ENCODE measurements around the gene ATG16L2. TPM values are rescaled to one million over a fixed set of nuclear protein-coding genes. Genes with fewer than 3 reads are reported as not detected.
"Not testable (repeated sequence)": the region's sequence is repeated elsewhere in the genome, so short reads cannot be mapped to it uniquely, and the experiment has no call there.

Gene ATG16L2
- total RNA-seq, 1 donor from 2014 or later: 110 TPM

DNA sequence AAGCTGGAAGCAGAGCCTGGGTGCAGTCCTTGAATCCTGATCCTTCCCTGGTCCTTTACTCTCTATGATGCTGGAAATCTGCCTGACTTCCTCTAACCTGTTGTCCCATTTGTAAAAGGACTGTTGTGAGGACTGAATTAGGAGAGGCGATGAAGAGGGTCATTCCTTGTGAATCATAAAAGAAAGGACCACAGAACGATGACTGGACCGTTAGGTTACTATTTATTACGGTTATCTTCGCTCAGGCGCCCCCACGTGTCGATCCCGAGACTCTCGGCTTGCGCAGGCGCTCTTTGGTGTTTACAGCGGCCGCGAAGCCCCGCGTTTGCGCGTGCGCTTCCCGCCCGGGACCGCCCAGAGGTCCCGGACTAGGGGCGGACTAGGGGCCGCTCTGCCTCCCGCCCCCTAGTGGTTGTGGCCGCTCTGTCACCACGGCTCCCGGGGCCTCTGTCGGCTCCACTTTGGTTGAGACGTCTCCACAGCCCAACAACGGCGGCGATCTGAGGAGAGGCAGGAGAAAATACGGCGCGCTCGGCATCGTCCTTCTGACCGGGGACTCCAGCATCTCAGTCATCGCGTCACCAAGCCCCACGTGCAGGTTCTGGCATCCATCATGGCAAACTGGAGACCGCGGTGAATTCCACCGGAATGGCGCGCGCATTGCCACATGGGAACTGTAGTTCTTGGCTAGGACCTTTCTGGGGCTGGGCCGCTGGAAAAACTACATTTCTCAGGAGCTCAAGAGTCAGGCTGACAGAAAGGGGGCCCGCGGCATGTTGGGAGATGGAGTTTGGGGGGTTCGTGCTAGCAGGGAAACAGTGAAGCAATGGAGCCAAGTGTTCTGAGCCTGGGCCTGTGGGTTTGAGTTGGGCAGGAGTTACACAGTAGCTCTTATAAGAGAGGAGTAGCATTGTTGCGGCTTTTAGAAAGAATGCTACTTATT is 20.5 kb upstream of the ATG16L2 start, which contains the start of gene STARD10:
Gene STARD10 (minus strand): TSS at position 623 of the 943 bp plus-strand sequence. CDS start 12,866 bp downstream, outside the sequence.
- intact Hi-C loops (cut with micrococcal nuclease): loop anchor here (1.0 to 5.0 kb wide), 4 partner anchors 21 to 804 kb away; partner anchors contain the start of genes ATG16L2, FAM168A and INPPL1

DNA sequence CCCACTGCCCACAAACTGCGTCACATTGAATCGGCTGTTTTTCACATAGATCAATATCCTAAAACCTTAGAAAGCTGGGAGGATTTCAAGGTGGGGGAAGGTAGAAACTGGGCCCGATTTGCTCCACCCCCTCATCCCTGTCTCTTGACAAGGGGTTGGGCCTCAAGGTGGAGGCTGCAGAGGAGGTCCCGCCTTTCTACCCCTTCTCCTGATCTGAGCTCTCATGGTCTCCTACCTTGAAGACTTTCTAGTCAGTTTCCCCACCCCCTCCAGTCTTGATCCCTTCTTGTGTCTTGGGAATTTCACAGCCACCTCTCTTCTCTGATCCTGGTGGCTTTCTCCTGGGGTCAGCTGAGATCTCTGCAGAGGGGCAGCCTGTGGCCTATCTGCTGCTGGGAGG is 15.8 kb upstream of the ATG16L2 start:
- intact Hi-C loops (cut with micrococcal nuclease): no loop called here

DNA sequence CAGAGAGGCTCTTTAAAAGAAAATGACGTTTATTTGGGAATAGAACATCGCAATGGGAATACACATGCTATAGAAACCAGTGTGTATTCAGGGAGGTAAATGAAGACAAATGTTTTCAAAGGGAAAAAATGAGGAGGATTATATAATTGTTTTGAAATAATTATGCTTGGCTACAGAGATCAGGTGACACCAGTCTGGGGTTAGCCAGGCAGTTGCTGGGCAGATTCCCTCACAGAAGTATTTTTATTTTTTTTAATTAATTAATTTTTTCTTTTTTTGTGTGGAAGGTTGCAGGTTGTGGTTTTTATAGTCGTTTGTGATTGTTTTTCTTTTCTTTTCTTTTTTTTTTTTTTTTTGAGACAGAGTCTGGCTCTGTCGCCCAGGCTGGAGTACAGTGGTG is 14.8 kb upstream of the ATG16L2 start:
- intact Hi-C loops (cut with micrococcal nuclease): no loop called here

DNA sequence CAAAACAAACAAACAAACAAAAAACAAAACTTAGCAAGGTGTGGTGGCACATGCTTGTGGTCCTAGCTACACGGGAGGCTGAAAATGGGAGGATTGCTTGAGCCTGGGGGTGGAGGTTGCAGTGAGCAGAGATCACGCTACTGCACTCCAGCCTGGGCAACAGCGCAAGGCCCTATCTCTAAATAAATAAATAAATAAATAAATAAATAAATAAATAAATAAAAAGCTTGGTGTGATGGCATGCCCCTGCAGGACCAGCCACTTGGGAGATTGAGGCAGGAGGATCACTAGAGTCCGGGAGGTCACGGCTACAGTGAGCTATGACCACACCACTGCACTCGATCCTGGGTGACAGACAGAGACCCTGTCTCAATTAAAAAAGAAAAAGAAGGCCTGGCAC is 11.4 kb upstream of the ATG16L2 start:
- intact Hi-C loops (cut with micrococcal nuclease): no loop called here

DNA sequence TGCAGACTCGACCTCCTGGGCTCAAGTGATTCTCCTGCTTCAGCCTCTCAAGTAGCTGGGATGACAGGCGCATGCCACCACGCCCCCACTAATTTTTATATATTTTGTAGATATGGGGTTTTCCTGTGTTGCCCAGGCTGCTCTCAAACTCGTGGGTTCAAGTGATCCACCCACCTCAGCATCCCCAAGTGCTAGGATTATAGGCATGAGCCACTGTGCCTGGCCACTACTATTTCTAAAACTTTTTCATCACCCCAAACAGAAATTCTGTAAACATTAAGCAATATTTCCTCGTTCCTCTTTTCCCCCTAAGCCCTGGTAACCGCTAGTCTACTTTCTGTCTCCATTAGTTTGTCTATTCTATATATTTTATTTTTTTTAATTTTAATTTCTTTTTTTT is 9.0 kb upstream of the ATG16L2 start:
- intact Hi-C loops (cut with micrococcal nuclease): no loop called here

DNA sequence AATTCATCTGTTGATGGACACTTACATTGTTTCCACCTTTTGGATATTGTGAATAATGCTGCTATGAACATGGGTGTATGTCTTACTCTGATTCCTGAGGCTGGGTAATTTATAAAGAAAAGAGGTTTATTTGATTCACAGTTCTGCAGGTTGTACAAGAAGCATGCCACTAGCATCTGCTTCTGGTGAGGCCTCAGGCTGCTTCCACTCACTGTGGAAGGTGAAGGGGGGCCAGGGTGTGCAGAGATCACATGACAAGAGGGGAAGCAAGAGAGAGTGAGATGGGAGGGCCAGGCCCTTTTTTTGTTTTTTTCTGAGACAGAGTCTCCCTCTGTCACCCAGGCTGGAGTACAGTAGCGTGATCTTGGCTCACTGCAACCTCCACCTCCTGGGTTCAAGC is 7.8 kb upstream of the ATG16L2 start:
- intact Hi-C loops (cut with micrococcal nuclease): not testable (repeated sequence)

DNA sequence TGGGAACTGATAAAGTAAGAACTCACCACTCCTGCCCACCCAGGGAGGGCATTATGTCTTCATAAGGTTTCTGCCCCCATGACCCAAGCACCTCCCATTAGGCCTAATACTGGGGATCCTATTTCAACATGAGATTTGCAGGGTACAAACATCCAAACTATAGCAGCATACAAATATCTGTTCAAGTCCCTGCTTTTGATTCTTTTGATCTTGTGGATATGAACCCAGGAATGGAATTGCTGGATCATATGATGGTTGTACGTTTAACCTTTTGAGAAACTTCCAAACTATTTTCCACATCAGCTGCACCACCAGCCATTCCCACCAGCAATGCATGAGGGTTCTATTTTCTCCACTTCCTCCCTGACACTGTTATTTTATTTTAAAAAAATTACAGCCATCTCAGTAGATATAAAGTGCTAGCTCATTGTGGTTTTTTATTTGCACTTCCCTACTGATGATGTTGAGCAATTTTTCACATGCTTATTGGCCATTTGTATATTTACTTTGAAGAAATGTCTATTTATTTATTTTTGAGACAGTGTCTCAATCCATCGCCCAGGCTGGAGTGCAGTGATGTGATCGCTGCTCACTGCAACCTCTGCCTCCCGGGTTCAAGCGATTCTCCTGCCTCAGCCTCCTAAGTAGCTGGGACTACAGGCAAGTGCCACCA is 7.1 kb upstream of the ATG16L2 start:
- intact Hi-C loops (cut with micrococcal nuclease): no loop called here

DNA sequence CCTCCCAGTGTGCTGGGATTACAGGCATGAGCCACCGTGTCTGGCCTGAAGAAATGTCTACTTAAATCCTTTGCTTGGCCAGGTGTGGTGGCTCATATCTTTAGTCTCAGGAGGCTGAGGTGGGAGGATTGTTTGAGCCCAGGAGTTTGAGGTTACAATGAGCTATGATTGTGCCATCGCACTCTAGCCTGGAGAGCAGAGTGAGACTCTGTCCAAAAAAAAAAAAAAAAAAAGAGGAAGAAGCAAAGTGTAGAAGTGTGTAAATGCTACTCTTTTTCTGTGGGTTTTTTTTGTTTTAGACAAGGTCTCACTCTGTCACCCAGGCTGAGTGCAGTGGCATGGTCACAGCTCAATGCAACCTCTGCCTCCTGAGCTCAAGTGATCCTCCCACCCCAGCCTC is 6.4 kb upstream of the ATG16L2 start:
- intact Hi-C loops (cut with micrococcal nuclease): no loop called here

DNA sequence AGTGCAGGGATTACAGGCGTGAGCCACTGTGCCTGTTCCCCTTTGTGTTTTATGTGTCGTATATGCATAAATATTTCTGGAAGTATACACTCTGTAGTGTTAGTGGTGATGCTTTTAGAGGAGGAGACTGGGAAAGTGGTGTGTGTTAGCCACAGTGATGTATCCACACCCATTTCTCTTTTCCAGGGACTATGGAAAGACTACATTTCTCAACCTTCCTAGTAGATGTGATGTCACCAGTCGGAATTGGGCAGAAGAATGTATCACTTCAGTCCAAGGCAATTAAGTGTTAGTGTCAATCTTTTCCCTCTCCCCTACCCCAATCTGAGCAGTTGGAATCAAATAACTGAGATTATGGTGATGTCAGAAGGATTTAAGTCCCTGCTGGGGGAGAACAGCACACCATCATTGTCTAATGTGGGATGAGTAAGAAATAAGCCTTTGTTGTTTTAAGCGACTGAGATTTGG is 5.8 kb upstream of the ATG16L2 start:
- intact Hi-C loops (cut with micrococcal nuclease): no loop called here

DNA sequence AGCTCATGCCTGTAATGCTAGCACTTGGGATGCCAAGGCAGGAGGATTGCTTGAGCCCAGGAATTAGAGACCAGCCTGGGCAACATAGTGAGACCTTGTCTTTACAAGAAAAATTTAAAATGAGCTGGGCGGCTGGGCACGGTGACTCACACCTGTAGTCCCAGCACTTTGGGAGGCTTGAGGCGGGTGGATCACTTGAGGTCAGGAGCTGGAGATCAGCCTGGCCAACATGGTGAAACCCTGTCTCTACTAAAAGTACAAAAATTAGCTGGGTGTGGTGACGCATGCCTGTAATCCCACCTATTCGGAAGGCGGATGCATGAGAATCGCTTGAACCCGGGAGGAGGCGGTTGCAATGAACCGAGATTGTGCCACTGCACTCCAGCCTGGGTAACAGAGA is 2.5 kb upstream of the ATG16L2 start:
- intact Hi-C loops (cut with micrococcal nuclease): not testable (repeated sequence)

DNA sequence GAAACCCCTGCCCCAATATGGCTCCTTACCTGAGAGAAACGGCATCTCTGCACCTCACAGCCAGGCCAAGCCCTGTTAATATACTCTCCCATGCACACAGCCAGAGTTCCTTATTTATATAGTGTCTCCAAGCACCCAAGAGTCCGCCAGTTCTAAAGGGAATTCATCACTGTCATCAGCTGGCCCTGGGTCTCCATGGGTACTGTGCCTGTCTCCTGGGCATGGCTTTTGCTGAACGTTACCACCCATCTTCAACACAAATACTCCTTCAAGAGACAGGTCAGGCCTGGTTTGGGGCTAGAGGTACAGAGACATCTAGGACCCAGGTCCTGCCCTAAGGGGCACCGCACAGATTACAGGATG is 1.6 kb upstream of the ATG16L2 start:
- intact Hi-C loops (cut with micrococcal nuclease): no loop called here

DNA sequence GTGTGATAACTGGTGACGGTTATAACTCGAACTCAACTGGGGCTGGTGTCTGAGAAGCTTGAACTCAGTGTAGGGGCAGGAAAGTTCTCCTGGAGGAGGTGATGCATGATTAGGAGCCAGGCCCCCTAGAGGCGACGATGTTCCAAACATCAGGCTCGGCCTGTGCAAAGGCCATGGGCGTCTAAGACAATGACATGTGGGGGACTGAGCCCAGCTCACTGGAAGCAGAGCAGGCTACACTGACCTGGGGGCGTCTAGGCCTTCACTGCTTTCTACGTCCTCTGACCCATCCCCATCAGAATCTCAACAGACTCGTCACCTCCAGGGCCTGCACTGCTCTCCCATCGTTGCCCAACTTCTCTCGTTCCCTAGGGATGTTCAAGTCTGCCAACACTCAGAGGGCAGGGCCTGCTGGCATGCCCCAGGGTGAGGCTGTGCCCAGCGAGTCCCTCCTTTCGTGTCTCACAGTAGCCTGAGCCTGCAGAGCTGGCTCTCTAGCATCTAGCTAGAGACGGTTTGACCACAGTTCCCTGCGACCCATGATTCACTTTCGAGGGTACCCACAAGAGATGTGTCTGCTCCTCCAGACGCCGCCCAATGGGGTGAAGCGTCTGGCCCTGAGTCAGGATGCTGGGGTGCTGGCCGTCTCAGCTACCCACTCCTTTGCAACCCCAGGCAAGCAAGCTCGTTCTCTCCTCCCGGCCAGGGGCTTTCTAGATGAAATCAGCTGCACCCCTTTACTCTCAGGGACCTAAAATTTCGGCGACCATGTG is 1.1 kb upstream of the ATG16L2 start:
- intact Hi-C loops (cut with micrococcal nuclease): no loop called here

DNA sequence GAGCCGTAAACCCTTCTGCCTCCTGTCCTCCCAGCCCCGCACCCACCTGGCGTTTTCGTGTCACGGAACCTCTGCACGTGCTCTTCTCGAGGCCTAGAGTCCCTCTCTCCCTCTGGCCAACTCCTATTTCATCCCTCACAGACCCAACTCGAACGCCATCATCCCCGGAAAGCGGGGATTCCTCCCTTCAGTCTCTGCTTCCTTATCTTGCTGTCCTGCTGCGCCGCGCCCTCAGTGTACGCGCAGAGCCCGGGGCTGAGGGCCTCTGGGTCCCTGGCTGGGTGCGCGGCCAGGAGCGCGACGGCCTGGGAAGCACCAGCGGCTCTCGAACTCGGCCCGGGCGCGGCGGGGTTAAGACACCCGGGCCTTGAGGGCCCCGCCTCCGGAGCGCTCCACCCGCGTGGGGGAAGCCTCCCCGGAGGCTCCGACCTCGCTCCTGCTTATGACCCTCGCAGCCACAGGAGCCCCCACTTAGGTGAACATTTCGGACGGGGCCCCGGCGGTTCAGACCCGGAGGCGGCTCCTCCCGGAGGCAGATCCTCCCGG is 398 bp upstream of the ATG16L2 start:
- intact Hi-C loops (cut with micrococcal nuclease): loop anchor here (1.0 to 2.0 kb wide), 3 partner anchors 21 to 329 kb away; partner anchors contain the start of gene FCHSD2

DNA sequence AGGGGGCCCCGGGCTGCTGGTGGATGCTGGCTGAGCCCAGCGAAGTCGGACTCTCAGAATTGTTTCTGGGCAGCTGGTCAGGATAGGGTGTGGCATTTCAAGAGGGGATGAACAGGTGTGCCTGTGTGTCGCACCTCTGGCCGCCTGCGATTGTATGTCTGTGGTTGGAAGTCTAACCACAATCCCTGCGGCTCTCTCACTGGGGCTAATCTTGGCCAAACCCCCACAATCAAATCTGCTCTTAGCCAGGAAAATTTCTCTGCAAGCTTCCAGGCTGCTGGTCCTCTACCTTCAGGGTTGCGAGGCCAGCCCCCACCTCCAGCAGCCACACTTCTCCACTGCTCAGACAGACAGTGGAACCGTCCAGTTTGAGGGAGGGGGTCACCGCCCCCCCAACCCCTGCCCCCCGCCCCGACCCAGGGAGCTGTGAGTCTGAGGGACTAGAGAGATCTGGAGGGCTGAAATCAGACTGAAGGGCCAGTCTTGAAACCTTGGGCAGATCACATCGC is 953 bp downstream of the ATG16L2 start:
- intact Hi-C loops (cut with micrococcal nuclease): loop anchor here (1.0 to 5.0 kb wide), 3 partner anchors 63 to 562 kb away; partner anchors contain the start of genes ARAP1, FCHSD2 and RELT

DNA sequence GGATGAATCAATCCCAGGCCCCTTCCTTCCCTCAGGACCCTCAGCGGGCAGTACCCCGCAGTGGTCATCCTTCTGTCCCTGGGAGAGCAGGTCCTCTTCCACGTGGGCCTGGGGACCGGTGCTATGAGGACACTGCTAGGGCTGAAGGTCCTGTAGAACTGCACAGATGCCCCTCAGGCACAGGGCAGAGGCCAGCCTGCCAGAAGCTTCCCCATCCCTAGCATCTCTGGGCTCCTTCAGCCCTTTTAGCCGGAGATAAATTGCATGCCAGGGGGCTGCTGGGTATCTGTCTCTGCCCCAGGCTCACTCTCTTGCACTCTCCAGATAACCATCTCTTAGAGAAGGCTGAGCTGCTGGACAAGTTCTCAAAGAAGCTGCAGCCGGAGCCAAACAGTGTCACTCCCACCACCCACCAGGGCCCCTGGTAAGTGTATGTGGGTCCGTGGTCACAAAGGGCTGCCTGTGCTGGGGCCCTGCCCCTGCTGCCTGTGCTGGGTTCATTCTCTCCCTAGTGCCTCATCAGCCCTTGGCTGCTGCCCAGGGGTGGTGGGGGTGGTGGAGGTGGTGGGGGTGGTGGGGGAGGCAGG is 2.3 kb downstream of the ATG16L2 start:
- intact Hi-C loops (cut with micrococcal nuclease): loop anchor here (5.0 kb wide), 1 partner anchor 561 kb away; the partner anchor contains the start of gene RELT

DNA sequence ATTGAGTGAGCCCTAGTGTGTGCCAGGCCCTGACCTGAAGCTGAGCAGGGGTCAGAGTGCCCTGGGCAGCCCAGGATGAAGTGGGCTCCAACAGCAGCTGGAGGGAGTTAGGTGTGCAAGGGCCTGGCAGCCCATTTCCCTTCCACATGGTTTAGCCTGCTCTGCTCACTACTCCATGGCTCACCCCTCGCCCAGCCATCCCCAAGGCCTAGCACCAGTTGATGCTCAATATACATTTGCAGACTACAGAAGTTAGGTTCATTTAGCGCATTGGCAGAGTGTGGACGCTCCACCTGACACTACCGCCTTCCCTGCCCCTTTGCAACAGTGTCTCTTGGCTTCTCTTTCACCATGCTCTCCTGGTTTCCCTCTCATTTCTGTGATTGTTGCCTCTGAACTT is 3.8 kb downstream of the ATG16L2 start:
- intact Hi-C loops (cut with micrococcal nuclease): loop anchor here (5.0 kb wide), 1 partner anchor 559 kb away; the partner anchor contains the start of gene RELT

DNA sequence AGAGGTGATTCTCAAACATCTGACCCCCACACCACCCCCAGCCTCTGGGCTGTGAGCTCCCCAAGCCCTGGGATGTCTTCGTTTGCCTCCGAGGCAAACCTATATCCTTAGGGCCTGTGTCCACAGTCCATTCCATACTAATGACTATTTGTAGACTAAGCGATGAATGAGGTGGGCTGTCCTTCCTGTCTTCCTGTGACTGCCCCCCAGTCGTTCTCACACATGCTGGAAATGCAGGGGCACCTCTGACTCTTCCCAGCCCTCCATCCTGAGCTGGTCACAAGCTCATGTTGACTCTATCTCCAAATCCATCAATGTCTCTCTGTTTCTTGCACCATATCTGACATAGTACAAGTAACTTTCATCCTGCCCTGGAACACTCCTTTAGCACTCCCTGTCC is 4.8 kb downstream of the ATG16L2 start:
- intact Hi-C loops (cut with micrococcal nuclease): loop anchor here (5.0 kb wide), 1 partner anchor 558 kb away; the partner anchor contains the start of gene RELT

DNA sequence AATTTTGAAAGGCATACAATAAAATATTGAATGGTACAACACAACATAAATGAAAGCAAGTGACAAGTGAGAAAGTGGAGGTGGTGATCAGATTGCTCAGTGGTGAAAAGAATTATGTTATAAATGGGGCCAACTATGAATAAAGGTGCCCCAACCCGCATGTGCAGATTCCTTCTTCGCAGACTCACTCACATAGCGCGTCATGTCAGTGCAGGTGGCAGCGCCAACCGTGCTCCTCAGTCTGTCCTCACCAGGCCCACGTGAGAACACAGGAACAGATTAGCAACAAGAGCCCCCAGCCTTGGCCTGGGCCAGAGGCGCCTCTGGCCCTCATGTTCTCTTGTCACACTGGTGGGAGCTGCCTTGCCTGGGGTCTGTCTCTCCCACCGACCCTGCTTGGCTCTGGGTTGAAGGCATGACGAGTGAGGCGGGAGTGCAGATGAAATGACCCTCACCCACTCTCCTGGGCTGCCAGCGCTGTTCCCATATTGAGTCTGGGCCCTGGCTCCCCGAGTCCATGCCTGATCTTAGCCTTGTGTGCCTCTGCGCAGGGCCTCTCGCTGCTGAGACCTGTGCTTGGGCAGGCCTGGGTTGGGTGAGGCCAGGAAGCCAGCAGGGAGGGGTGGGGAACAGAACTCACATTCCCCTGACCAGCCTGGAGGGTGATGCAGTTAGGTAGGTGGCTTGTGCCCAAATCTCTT is 6.4 kb downstream of the ATG16L2 start:
- intact Hi-C loops (cut with micrococcal nuclease): no loop called here

DNA sequence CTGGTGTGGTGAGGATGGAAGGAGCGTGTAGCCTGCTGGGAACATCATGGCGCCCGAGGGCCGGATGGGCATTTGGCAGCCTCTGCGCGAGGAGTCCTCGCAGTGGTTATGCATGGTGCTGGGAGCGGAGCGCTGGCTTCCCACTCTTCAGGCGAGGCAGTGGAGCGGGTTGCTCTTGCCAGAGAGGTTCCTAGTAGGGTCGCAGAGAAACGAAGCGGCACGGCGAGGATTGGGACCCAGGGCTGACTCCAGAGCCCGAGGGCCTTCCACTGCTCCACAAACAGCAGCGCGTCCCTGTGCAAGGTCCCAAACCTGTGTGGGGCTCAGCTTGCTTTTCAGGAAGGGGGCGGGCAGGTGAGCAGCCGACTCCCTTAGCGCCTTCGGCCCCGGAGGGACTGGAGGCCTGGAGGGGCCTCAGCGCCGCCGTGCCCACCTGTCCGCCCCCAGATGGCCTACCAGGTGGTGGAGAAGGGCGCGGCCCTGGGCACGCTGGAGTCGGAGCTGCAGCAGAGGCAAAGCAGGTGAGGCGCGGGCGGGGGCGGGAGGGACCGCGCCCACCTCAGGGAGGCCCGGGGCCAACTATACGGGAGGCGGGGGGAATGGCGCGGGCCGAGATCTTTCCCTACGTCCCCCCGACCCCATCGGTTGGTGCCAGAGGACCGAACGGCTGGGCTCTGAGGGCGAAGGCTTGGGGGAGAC is 7.2 kb downstream of the ATG16L2 start:
- intact Hi-C loops (cut with micrococcal nuclease): no loop called here
